ENCODE results near the gene CALN1.
"Not testable (repeated sequence)": the region's sequence is repeated elsewhere in the genome, so short reads cannot be mapped to it uniquely, and the experiment has no call there.

CALN1 gene

DNA sequence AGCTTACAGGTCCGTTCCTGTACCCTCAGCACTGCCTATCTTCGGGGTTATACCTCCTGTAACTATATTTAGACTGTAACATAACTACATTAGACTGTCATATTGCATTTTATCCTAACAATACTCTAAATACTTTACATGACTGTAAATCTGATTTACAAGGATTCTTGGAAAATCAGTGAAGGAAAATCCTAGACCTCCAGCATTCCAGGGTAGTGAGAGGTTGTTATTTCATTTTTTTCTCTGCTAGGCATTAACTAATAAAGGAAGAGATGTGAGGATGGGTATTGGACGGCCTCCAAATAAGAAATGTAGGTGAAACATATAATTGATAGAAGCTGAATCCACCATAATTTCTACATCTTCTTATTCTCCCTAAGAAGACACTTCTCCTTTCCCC lies 569.4 kb downstream of the CALN1 start:
- H3K9ac ChIP-seq (ENCODE audit: insufficient read length, low read depth): no peak overlapping the region
- H3K4me3 ChIP-seq (ENCODE audit: insufficient read length, low read depth): no peak overlapping the region
- H3K27me3 ChIP-seq (ENCODE audit: insufficient read depth, insufficient read length): no peaks in the 10 kb centered on the region
- no peaks in the 10 kb centered on the region for H3K36me3 ChIP-seq (ENCODE audit: insufficient read depth, insufficient read length, low read length)
- no peaks in the 10 kb centered on the region for H3K9me3 ChIP-seq (ENCODE audit: insufficient read depth, low read length)
- H3K4me1 ChIP-seq (ENCODE audit: insufficient read depth, insufficient read length): no peaks in the 10 kb centered on the region
- TF ChIP-seq ZNF274 (IDR thresholded peaks at IDR 0.05; ENCODE audit: low read depth, low read length) (no peak), SUZ12 (IDR thresholded peaks at IDR 0.05; ENCODE audit: extremely low read depth, insufficient read depth, insufficient read length) (no peak), YY1 (IDR thresholded peaks at IDR 0.05; ENCODE audit: insufficient read depth, insufficient read length) (no peak)
- no peak for DNase-seq (ENCODE audit: low read depth, low spot score)

DNA sequence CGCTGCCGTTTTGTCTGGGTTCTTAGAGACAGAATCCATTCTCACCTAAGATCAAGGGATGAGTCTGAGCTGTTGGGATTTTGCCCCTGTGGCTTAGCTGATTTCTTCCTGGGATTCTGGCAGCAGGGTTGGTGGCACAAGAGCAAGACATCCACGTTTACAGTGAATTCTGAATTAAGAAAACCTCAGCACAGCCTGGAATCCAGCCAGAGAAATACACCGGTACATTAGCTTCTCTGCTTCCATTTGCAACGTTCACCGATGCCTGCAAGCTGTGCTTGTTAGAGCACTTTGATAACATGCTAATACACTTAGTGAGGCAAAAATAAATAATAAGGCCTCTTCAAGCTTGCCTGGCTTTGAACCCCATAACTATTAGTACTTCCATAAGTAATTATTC lies 569.8 kb downstream of the CALN1 start:
- Histone ChIP-seq H3K36me3 (ENCODE audit: insufficient read depth, insufficient read length, low read length) (no peaks in the 10 kb centered on the region), H3K9ac (ENCODE audit: insufficient read length, low read depth) (no peak overlapping the region), H3K27me3 (ENCODE audit: insufficient read depth, insufficient read length) (no peaks in the 10 kb centered on the region), H3K4me1 (ENCODE audit: insufficient read depth, insufficient read length) (no peaks in the 10 kb centered on the region), H3K9me3 (ENCODE audit: insufficient read depth, low read length) (no peaks in the 10 kb centered on the region), H3K4me3 (ENCODE audit: insufficient read length, low read depth) (no peak overlapping the region)
- DNase-seq (ENCODE audit: low read depth, low spot score): no peak
- TF ChIP-seq YY1 (IDR thresholded peaks at IDR 0.05; ENCODE audit: insufficient read depth, insufficient read length): no peak
- TF ChIP-seq ZNF274 (IDR thresholded peaks at IDR 0.05; ENCODE audit: low read depth, low read length): no peak
- no peak for TF ChIP-seq SUZ12 (IDR thresholded peaks at IDR 0.05; ENCODE audit: extremely low read depth, insufficient read depth, insufficient read length)

DNA sequence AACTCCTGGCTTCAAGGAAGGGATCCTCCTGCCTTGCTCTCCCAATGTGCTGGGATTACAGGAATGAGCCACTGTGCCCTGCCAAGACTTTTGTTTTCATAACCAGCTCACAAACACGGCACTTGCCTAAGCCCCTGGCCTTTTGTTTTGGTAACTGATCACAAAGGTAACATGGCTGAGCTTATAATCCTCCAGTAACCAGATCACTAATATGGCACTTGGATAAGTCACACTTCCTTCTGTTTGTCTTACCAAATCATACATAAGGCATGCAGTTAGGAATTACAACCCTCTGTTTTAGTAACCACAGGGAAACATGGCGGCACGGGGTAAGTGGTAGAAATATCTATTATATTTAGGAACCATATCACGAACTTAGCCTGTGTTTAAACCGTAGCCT lies 577.1 kb downstream of the CALN1 start:
- H3K4me1 ChIP-seq (ENCODE audit: insufficient read depth, insufficient read length): no peaks in the 10 kb centered on the region
- H3K9me3 ChIP-seq (ENCODE audit: insufficient read depth, low read length): no peaks in the 10 kb centered on the region
- no peak overlapping the region for H3K4me3 ChIP-seq (ENCODE audit: insufficient read length, low read depth)
- H3K9ac ChIP-seq (ENCODE audit: insufficient read length, low read depth): no peak overlapping the region
- H3K27me3 ChIP-seq (ENCODE audit: insufficient read depth, insufficient read length): no peaks in the 10 kb centered on the region
- no peak for DNase-seq (ENCODE audit: low read depth, low spot score)
- H3K36me3 ChIP-seq (ENCODE audit: insufficient read depth, insufficient read length, low read length): no peaks in the 10 kb centered on the region
- TF ChIP-seq YY1 (IDR thresholded peaks at IDR 0.05; ENCODE audit: insufficient read depth, insufficient read length) (no peak), SUZ12 (IDR thresholded peaks at IDR 0.05; ENCODE audit: extremely low read depth, insufficient read depth, insufficient read length) (no peak), ZNF274 (IDR thresholded peaks at IDR 0.05; ENCODE audit: low read depth, low read length) (no peak)

DNA sequence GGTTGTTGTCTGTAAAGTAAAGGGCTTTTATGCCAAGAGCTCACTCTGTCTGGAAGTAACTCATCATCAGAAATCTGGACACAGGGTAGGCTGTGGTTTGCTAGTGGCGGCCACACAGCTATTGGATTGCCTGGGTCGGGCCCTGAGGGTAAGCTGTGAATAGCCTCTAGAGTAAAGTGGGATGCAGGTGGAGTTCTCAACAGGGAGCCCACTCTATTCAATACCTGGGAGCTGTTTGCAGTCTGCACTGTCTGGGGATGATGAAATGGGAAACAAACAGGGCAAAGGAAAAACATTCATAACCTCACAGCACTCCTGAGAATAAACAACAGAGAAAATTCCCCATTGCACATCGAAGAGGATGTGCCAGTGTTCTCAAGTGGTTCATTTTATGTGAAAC lies 582.6 kb downstream of the CALN1 start:
- no peak for TF ChIP-seq ZNF274 (IDR thresholded peaks at IDR 0.05; ENCODE audit: low read depth, low read length)
- TF ChIP-seq YY1 (IDR thresholded peaks at IDR 0.05; ENCODE audit: insufficient read depth, insufficient read length): no peak
- no peak for TF ChIP-seq SUZ12 (IDR thresholded peaks at IDR 0.05; ENCODE audit: extremely low read depth, insufficient read depth, insufficient read length)
- no peak for DNase-seq (ENCODE audit: low read depth, low spot score)
- H3K9ac ChIP-seq (ENCODE audit: insufficient read length, low read depth): no peak overlapping the region
- H3K4me3 ChIP-seq (ENCODE audit: insufficient read length, low read depth): no peak overlapping the region
- no peaks in the 10 kb centered on the region for H3K9me3 ChIP-seq (ENCODE audit: insufficient read depth, low read length)
- H3K36me3 ChIP-seq (ENCODE audit: insufficient read depth, insufficient read length, low read length): no peaks in the 10 kb centered on the region
- peaks cover 2% of the 10 kb centered on the region for H3K4me1 ChIP-seq (ENCODE audit: insufficient read depth, insufficient read length)
- H3K27me3 ChIP-seq (ENCODE audit: insufficient read depth, insufficient read length): no peaks in the 10 kb centered on the region

DNA sequence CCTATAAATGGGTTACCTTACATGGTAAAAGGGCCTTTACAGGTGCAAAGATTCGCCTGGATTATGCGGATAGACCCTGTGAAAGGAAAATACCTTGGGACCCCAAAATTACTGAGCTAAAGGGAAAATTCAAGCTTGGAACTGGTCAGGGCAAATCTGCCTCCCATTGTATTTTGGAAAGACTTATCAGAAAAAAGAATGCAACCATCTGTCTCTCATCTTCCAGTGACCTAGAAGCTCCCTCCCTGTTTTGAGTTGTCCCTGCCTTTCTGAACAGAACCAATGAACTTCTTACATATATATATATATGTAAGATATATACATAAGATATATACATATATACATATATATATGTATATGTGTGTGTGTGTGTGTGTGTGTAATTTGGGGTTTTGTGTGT lies 583.8 kb downstream of the CALN1 start:
- H3K36me3 ChIP-seq (ENCODE audit: insufficient read depth, insufficient read length, low read length): no peaks in the 10 kb centered on the region
- H3K4me1 ChIP-seq (ENCODE audit: insufficient read depth, insufficient read length): peaks cover 2% of the 10 kb centered on the region
- H3K27me3 ChIP-seq (ENCODE audit: insufficient read depth, insufficient read length): no peaks in the 10 kb centered on the region
- no peak overlapping the region for H3K9ac ChIP-seq (ENCODE audit: insufficient read length, low read depth)
- no peak for DNase-seq (ENCODE audit: low read depth, low spot score)
- TF ChIP-seq ZNF274 (IDR thresholded peaks at IDR 0.05; ENCODE audit: low read depth, low read length) (no peak), YY1 (IDR thresholded peaks at IDR 0.05; ENCODE audit: insufficient read depth, insufficient read length) (no peak), SUZ12 (IDR thresholded peaks at IDR 0.05; ENCODE audit: extremely low read depth, insufficient read depth, insufficient read length) (no peak)
- H3K9me3 ChIP-seq (ENCODE audit: insufficient read depth, low read length): no peaks in the 10 kb centered on the region
- H3K4me3 ChIP-seq (ENCODE audit: insufficient read length, low read depth): no peak overlapping the region

DNA sequence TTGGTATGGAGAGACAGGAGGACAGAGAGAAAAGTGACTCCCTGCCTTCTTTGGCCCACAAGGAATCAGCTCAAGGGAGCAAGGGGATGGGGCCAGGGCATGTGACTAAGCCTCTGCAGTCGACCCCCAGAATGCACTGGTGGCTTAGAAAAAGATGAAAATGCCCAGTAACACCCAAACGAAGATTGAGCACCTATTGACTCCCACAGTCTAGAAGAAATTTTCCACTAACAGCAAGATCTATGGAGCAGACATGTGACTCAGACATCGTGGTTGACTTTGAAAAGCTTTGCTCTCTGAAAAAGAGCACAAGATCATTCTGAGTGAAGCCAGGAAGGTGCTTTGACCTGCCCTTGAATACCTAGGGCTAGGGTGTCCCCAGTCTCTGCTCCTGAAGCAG lies 586.0 kb downstream of the CALN1 start:
- Histone ChIP-seq H3K4me1 (ENCODE audit: insufficient read depth, insufficient read length) (peaks cover 2% of the 10 kb centered on the region), H3K9me3 (ENCODE audit: insufficient read depth, low read length) (no peaks in the 10 kb centered on the region; the same call in 1 of the 2 replicates), H3K27me3 (ENCODE audit: insufficient read depth, insufficient read length) (no peaks in the 10 kb centered on the region), H3K4me3 (ENCODE audit: insufficient read length, low read depth) (no peak overlapping the region), H3K9ac (ENCODE audit: insufficient read length, low read depth) (no peak overlapping the region), H3K36me3 (ENCODE audit: insufficient read depth, insufficient read length, low read length) (no peaks in the 10 kb centered on the region)
- no peak for DNase-seq (ENCODE audit: low read depth, low spot score)
- TF ChIP-seq YY1 (IDR thresholded peaks at IDR 0.05; ENCODE audit: insufficient read depth, insufficient read length) (no peak), ZNF274 (IDR thresholded peaks at IDR 0.05; ENCODE audit: low read depth, low read length) (no peak), SUZ12 (IDR thresholded peaks at IDR 0.05; ENCODE audit: extremely low read depth, insufficient read depth, insufficient read length) (no peak)

DNA sequence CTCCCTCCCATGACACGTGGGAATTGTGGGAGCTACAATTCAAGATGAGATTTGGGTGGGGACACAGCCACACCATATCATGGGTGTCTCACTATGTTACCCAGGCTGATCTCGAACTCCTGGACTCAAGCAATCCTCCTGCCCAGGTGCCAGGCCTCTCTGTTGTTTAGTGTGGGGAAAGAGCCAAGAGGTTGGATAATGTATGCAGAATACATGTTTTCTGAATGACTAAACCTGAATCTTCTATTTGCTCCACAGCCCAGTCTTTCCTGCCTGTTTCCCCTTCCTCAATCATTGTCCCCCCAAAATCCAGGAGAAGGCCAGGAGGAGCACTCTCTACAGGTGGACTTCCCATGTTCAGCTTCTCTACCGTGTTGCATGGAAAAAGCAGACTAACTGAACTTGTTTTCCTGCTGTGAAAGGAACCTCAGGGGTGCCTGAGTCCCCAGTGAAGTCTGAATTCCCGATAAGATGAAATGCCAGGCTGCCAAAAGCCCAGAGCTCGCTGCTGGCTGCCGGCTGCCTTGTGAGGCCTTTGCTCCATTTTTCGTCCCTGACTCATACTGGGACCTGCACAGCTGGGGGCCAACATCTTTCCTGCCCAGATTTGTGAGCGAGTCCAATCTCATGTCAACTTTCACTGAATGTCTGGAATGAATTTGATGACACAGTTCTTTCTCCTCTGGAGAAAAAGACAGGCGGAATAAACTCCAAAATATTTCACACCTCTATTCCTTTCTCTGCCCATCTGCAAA lies 588.0 kb downstream of the CALN1 start:
- TF ChIP-seq YY1 (IDR thresholded peaks at IDR 0.05; ENCODE audit: insufficient read depth, insufficient read length): no peak
- no peak for TF ChIP-seq ZNF274 (IDR thresholded peaks at IDR 0.05; ENCODE audit: low read depth, low read length)
- TF ChIP-seq SUZ12 (IDR thresholded peaks at IDR 0.05; ENCODE audit: extremely low read depth, insufficient read depth, insufficient read length): no peak
- peak; percentile 2 for DNase-seq (ENCODE audit: low read depth, low spot score)
- Histone ChIP-seq H3K9ac (ENCODE audit: insufficient read length, low read depth) (no peak overlapping the region), H3K9me3 (ENCODE audit: insufficient read depth, low read length) (peaks cover 6% of the 10 kb centered on the region; the same call in 1 of the 2 replicates), H3K4me3 (ENCODE audit: insufficient read length, low read depth) (no peak overlapping the region), H3K4me1 (ENCODE audit: insufficient read depth, insufficient read length) (no peaks in the 10 kb centered on the region), H3K36me3 (ENCODE audit: insufficient read depth, insufficient read length, low read length) (no peaks in the 10 kb centered on the region), H3K27me3 (ENCODE audit: insufficient read depth, insufficient read length) (no peaks in the 10 kb centered on the region)

DNA sequence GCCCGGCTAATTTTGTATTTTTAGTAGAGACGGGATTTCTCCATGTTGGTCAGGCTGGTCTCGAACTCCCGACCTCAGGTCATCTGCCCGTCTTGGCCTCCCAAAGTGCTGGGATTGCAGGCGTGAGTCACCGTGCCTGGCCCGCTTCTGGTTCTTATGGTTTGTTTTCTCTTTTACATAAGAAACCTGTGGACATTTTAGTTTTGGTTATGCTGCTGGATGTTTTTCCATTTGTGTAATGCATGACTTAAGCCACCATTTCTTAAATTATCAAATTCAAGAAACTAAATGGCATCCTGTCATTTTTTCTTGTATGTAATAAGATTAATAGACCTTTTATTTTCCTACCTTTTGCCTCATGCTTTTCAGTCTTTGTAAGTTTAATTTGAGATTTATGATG lies 589.7 kb downstream of the CALN1 start:
- H3K36me3 ChIP-seq (ENCODE audit: insufficient read depth, insufficient read length, low read length); H3K4me3 ChIP-seq (ENCODE audit: insufficient read length, low read depth): not testable (repeated sequence)

More for the DNA sequence above, 589.7 kb downstream of the CALN1 start:
- not testable (repeated sequence) for DNase-seq (ENCODE audit: low read depth, low spot score); H3K4me1 ChIP-seq (ENCODE audit: insufficient read depth, insufficient read length); H3K9ac ChIP-seq (ENCODE audit: insufficient read length, low read depth); H3K27me3 ChIP-seq (ENCODE audit: insufficient read depth, insufficient read length); H3K9me3 ChIP-seq (ENCODE audit: insufficient read depth, low read length)
